Activated naive CD4-positive, alpha-beta T cell treated with anti-CD3 and anti-CD28 coated beads, Interleukin-2, amount 10 ng/mL, durations not matched to agents 7 days and 5 days (primary cell): ENCODE data around the gene SEMA3E.

Experiments
- CTCF ChIA-PET: fragments of 350-600 bp; sonication (Branson Sonifier 250); formaldehyde crosslinking; loops from one replicate; lab custom pipeline; 2021; ENCODE audit warnings: antibody characterized with exemption; lab: Charles Lee
- DNase-seq: peaks from one replicate; pipeline ENCODE4 v3.0.0-alpha.2; 2020
- H3K27ac Mint-ChIP-seq: one replicate; pipeline ENCODE4 v1.8.0; 2021; ENCODE audit warnings: mild to moderate bottlenecking, moderate library complexity, mixed read lengths
- H3K27me3 Mint-ChIP-seq: one replicate; pipeline ENCODE4 v1.8.0; 2021; ENCODE audit warnings: mild to moderate bottlenecking, mixed read lengths
- H3K36me3 Mint-ChIP-seq: one replicate; pipeline ENCODE4 v1.8.0; 2021; ENCODE audit warnings: mixed read lengths
- H3K4me1 Mint-ChIP-seq: one replicate; pipeline ENCODE4 v1.8.0; 2021; ENCODE audit warnings: mixed read lengths
- H3K4me3 Mint-ChIP-seq: one replicate; pipeline ENCODE4 v1.8.0; 2021; ENCODE audit warnings: mild to moderate bottlenecking, moderate library complexity, mixed read lengths
- H3K9me3 Mint-ChIP-seq: one replicate; pipeline ENCODE4 v1.8.0; 2021; ENCODE audit warnings: mixed read lengths

SEMA3E gene

GRCh38 chr7:83611776-83612175, 37.2 kb downstream of the SEMA3E start:
- no peaks in the 10 kb centered on the region for H3K36me3 Mint-ChIP-seq
- H3K4me1 Mint-ChIP-seq, result no peaks in the 10 kb centered on the region
- H3K27me3 Mint-ChIP-seq, result no peaks in the 10 kb centered on the region
- no peak overlapping the region for H3K27ac Mint-ChIP-seq
- CTCF ChIA-PET, result no interaction called here
- H3K4me3 Mint-ChIP-seq, result no peak overlapping the region
- H3K9me3 Mint-ChIP-seq, result peaks cover 2% of the 10 kb centered on the region
- no peak for DNase-seq

GRCh38 chr7:83610649-83611304, 38.2 kb downstream of the SEMA3E start:
- DNase-seq, result no peak
- Mint-ChIP-seq H3K4me3 (no peak overlapping the region), H3K9me3 (peaks cover 4% of the 10 kb centered on the region), H3K27me3 (no peaks in the 10 kb centered on the region), H3K4me1 (no peaks in the 10 kb centered on the region), H3K27ac (no peak overlapping the region), H3K36me3 (no peaks in the 10 kb centered on the region)
- CTCF ChIA-PET, result no interaction called here

- Mint-ChIP-seq H3K4me1 (no peaks in the 10 kb centered on the region), H3K27ac (no peak overlapping the region), H3K36me3 (no peaks in the 10 kb centered on the region), H3K4me3 (no peak overlapping the region), H3K27me3 (no peaks in the 10 kb centered on the region), H3K9me3 (peaks cover 6% of the 10 kb centered on the region)
- CTCF ChIA-PET, result no interaction called here
- DNase-seq, result no peak
Measured at GRCh38 chr7:83608716-83609115, 40.2 kb downstream of the SEMA3E start.

GRCh38 chr7:83603649-83604048, 45.3 kb downstream of the SEMA3E start:
- H3K27ac Mint-ChIP-seq, result no peak overlapping the region
- no peak for DNase-seq
- no peaks in the 10 kb centered on the region for H3K4me1 Mint-ChIP-seq
- peaks cover 8% of the 10 kb centered on the region for H3K9me3 Mint-ChIP-seq
- H3K36me3 Mint-ChIP-seq, result no peaks in the 10 kb centered on the region
- no peaks in the 10 kb centered on the region for H3K27me3 Mint-ChIP-seq
- CTCF ChIA-PET, result no interaction called here
- no peak overlapping the region for H3K4me3 Mint-ChIP-seq

GRCh38 chr7:83599131-83599530, 49.8 kb downstream of the SEMA3E start:
- peaks cover 2% of the 10 kb centered on the region for H3K9me3 Mint-ChIP-seq
- no peaks in the 10 kb centered on the region for H3K27me3 Mint-ChIP-seq
- DNase-seq, result no peak
- H3K36me3 Mint-ChIP-seq, result no peaks in the 10 kb centered on the region
- no peaks in the 10 kb centered on the region for H3K4me1 Mint-ChIP-seq
- no peak overlapping the region for H3K4me3 Mint-ChIP-seq
- CTCF ChIA-PET, result no interaction called here
- H3K27ac Mint-ChIP-seq, result no peak overlapping the region

- H3K36me3 Mint-ChIP-seq, result no peaks in the 10 kb centered on the region
- H3K4me1 Mint-ChIP-seq, result no peaks in the 10 kb centered on the region
- CTCF ChIA-PET, result no interaction called here
- H3K27ac Mint-ChIP-seq, result no peak overlapping the region
- H3K9me3 Mint-ChIP-seq, result no peaks in the 10 kb centered on the region
- no peak overlapping the region for H3K4me3 Mint-ChIP-seq
- DNase-seq, result no peak
- no peaks in the 10 kb centered on the region for H3K27me3 Mint-ChIP-seq
Measured at GRCh38 chr7:83593921-83594475, 54.9 kb downstream of the SEMA3E start.

GRCh38 chr7:83588602-83589240, 60.2 kb downstream of the SEMA3E start:
- Mint-ChIP-seq H3K4me1 (no peaks in the 10 kb centered on the region), H3K36me3 (no peaks in the 10 kb centered on the region), H3K4me3 (no peak overlapping the region), H3K9me3 (no peaks in the 10 kb centered on the region), H3K27me3 (no peaks in the 10 kb centered on the region), H3K27ac (no peak overlapping the region)
- DNase-seq, result no peak
- CTCF ChIA-PET, result no interaction called here

- H3K27me3 Mint-ChIP-seq, result no peaks in the 10 kb centered on the region
- no peak overlapping the region for H3K4me3 Mint-ChIP-seq
- H3K9me3 Mint-ChIP-seq, result no peaks in the 10 kb centered on the region
- H3K36me3 Mint-ChIP-seq, result no peaks in the 10 kb centered on the region
- no peak for DNase-seq
- CTCF ChIA-PET, result no interaction called here
- no peaks in the 10 kb centered on the region for H3K4me1 Mint-ChIP-seq
- H3K27ac Mint-ChIP-seq, result no peak overlapping the region
Measured at GRCh38 chr7:83586281-83586680, 62.7 kb downstream of the SEMA3E start.

- H3K27me3 Mint-ChIP-seq, result no peaks in the 10 kb centered on the region
- CTCF ChIA-PET, result no interaction called here
- DNase-seq, result no peak
- no peaks in the 10 kb centered on the region for H3K36me3 Mint-ChIP-seq
- H3K4me1 Mint-ChIP-seq, result no peaks in the 10 kb centered on the region
- H3K9me3 Mint-ChIP-seq, result no peaks in the 10 kb centered on the region
- no peak overlapping the region for H3K4me3 Mint-ChIP-seq
- no peak overlapping the region for H3K27ac Mint-ChIP-seq
Measured at GRCh38 chr7:83581667-83582435, 67.1 kb downstream of the SEMA3E start.

GRCh38 chr7:83579740-83580139, 69.2 kb downstream of the SEMA3E start:
- CTCF ChIA-PET, result no interaction called here
- H3K4me3 Mint-ChIP-seq, result no peak overlapping the region
- DNase-seq, result no peak
- H3K27me3 Mint-ChIP-seq, result no peaks in the 10 kb centered on the region
- H3K4me1 Mint-ChIP-seq, result no peaks in the 10 kb centered on the region
- no peaks in the 10 kb centered on the region for H3K9me3 Mint-ChIP-seq
- no peak overlapping the region for H3K27ac Mint-ChIP-seq
- H3K36me3 Mint-ChIP-seq, result no peaks in the 10 kb centered on the region

GRCh38 chr7:83575436-83575835, 73.5 kb downstream of the SEMA3E start:
- H3K4me1 Mint-ChIP-seq, result no peaks in the 10 kb centered on the region
- no peaks in the 10 kb centered on the region for H3K36me3 Mint-ChIP-seq
- no peaks in the 10 kb centered on the region for H3K9me3 Mint-ChIP-seq
- no peak for DNase-seq
- H3K27me3 Mint-ChIP-seq, result no peaks in the 10 kb centered on the region
- no peak overlapping the region for H3K27ac Mint-ChIP-seq
- no peak overlapping the region for H3K4me3 Mint-ChIP-seq
- CTCF ChIA-PET, result no interaction called here

- Mint-ChIP-seq H3K36me3 (no peaks in the 10 kb centered on the region), H3K9me3 (peaks cover 2% of the 10 kb centered on the region), H3K27ac (no peak overlapping the region), H3K4me1 (no peaks in the 10 kb centered on the region), H3K4me3 (no peak overlapping the region), H3K27me3 (no peaks in the 10 kb centered on the region)
- CTCF ChIA-PET, result no interaction called here
- DNase-seq, result no peak
Measured at GRCh38 chr7:83574616-83575015, 74.3 kb downstream of the SEMA3E start.

- Mint-ChIP-seq H3K4me1 (no peaks in the 10 kb centered on the region), H3K9me3 (peaks cover 6% of the 10 kb centered on the region), H3K27me3 (no peaks in the 10 kb centered on the region)
Measured at GRCh38 chr7:83562960-83563359, 86.0 kb downstream of the SEMA3E start.

GRCh38 chr7:83562289-83562688, 86.7 kb downstream of the SEMA3E start:
- Mint-ChIP-seq H3K36me3 (no peaks in the 10 kb centered on the region), H3K27me3 (no peaks in the 10 kb centered on the region), H3K27ac (no peak overlapping the region), H3K4me1 (no peaks in the 10 kb centered on the region), H3K9me3 (peaks cover 6% of the 10 kb centered on the region), H3K4me3 (no peak overlapping the region)
- no peak for DNase-seq
- CTCF ChIA-PET, result no interaction called here

More at GRCh38 chr7:83562960-83563359, 86.0 kb downstream of the SEMA3E start:
- Mint-ChIP-seq H3K27ac (no peak overlapping the region), H3K36me3 (no peaks in the 10 kb centered on the region), H3K4me3 (no peak overlapping the region)
- CTCF ChIA-PET, result no interaction called here
- no peak for DNase-seq
